Neural cell (in vitro differentiated cells): Measurements from ENCODE around the gene ANKRD10. TPM values are rescaled to one million over a fixed set of nuclear protein-coding genes. Genes with fewer than 3 reads are reported as not detected.

Source experiments
- H2AFZ ChIP-seq: fragments of 200-600, 300-800 bp; sonication (generic), shearing (Covaris generic); 2 replicates; pipeline ENCODE4 v1.6.0; 2014; ENCODE audit warnings: low read depth, mild to moderate bottlenecking, antibody characterized with exemption, low read length, moderate library complexity
- H3F3A ChIP-seq: fragments of 200-600 bp; shearing (Covaris generic); 2 replicates; pipeline ENCODE4 v1.6.1; 2016; ENCODE audit warnings: mild to moderate bottlenecking, moderate library complexity, mixed read lengths, antibody characterized with exemption, low read length; ENCODE audit not compliant: insufficient read depth, poor library complexity, severe bottlenecking
- H3K27ac ChIP-seq: fragments of 200-600, 300-800 bp; sonication (generic), shearing (Covaris generic); 2 replicates; pipeline ENCODE4 v1.5.1; 2014; ENCODE audit warnings: mild to moderate bottlenecking, low read length, moderate library complexity
- H3K27me3 ChIP-seq: fragments of 300-800, 200-600 bp; sonication (generic), shearing (Covaris generic); 2 replicates; pipeline ENCODE4 v1.6.0; 2014; ENCODE audit warnings: mild to moderate bottlenecking, low read depth, low read length, moderate library complexity; ENCODE audit not compliant: insufficient read depth
- H3K36me3 ChIP-seq: fragments of 300-800, 200-600 bp; sonication (generic), shearing (Covaris generic); 2 replicates; pipeline ENCODE4 v1.5.1; 2014; ENCODE audit warnings: mild to moderate bottlenecking, antibody characterized with exemption, low read length, moderate library complexity; ENCODE audit not compliant: insufficient read depth
- H3K4me2 ChIP-seq: fragments of 300-800, 200-600 bp; sonication (generic), shearing (Covaris generic); 2 replicates; pipeline ENCODE4 v1.6.0; 2014; ENCODE audit warnings: mild to moderate bottlenecking, low read length
- H3K4me3 ChIP-seq: fragments of 300-800, 200-600 bp; sonication (generic), shearing (Covaris generic); 2 replicates; pipeline ENCODE4 v1.5.1; 2014; ENCODE audit warnings: mild to moderate bottlenecking, low read length, moderate library complexity
- H3K79me2 ChIP-seq: fragments of 200-600 bp; shearing (Covaris generic); replicated peaks from 2 replicates; pipeline ENCODE4 v1.6.0; 2014; ENCODE audit warnings: mild to moderate bottlenecking, low read length, moderate library complexity; ENCODE audit not compliant: insufficient read depth
- H3K9ac ChIP-seq: fragments of 300-800, 200-600 bp; sonication (generic), shearing (Covaris generic); 2 replicates; pipeline ENCODE4 v1.6.1; 2016; ENCODE audit warnings: mild to moderate bottlenecking, low read length, mixed read lengths
- H3K9me2 ChIP-seq: fragments of 200-600 bp; shearing (Covaris generic); 2 replicates; pipeline ENCODE4 v1.6.1; 2016; ENCODE audit warnings: mild to moderate bottlenecking, low read length, mixed read lengths; ENCODE audit not compliant: insufficient read depth
- H3K9me3 ChIP-seq: fragments of 200-600, 300-800 bp; sonication (generic), shearing (Covaris generic); 2 replicates; pipeline ENCODE4 v1.6.1; 2016; ENCODE audit warnings: mild to moderate bottlenecking, mixed run types, low read length, moderate library complexity, mixed read lengths
- H4K20me1 ChIP-seq: fragments of 200-600 bp; shearing (Covaris generic); 2 replicates; pipeline ENCODE4 v1.6.1; 2016; ENCODE audit warnings: mild to moderate bottlenecking, mixed run types; ENCODE audit not compliant: insufficient read depth
- CTCF ChIP-seq: fragments of 450-650 bp; IDR thresholded peaks from 2 replicates; pipeline ENCODE4 v1.5.1; 2014; ENCODE audit warnings: antibody characterized with exemption, mild to moderate bottlenecking, moderate library complexity; ENCODE audit not compliant: poor library complexity, severe bottlenecking
- EP300 ChIP-seq: fragments of 450-650 bp; conservative IDR thresholded peaks from 2 replicates; pipeline ENCODE4 v1.6.1; 2014; ENCODE audit warnings: antibody characterized with exemption, mild to moderate bottlenecking, moderate library complexity; ENCODE audit not compliant: poor library complexity, severe bottlenecking
- EZH2 ChIP-seq: fragments of 200-600, 300-800 bp; shearing (Covaris generic), sonication (generic); IDR thresholded peaks from 2 replicates; pipeline ENCODE4 v1.6.1; 2014; ENCODE audit warnings: antibody characterized with exemption, low read length, borderline replicate concordance, mild to moderate bottlenecking; ENCODE audit not compliant: insufficient read depth, poor library complexity, severe bottlenecking
- MXI1 ChIP-seq: fragments of 450-650 bp; conservative IDR thresholded peaks from 2 replicates; pipeline ENCODE4 v1.6.1; 2014; ENCODE audit warnings: antibody characterized with exemption, mild to moderate bottlenecking; ENCODE audit not compliant: poor library complexity, severe bottlenecking
- POLR2AphosphoS5 ChIP-seq: IDR thresholded peaks from 2 replicates; pipeline ENCODE4 v1.6.1; 2012
- RAD21 ChIP-seq: fragments of 450-650 bp; conservative IDR thresholded peaks from 2 replicates; pipeline ENCODE4 v1.6.1; 2014; ENCODE audit warnings: antibody characterized with exemption, mild to moderate bottlenecking, moderate library complexity
- REST ChIP-seq: IDR thresholded peaks from 2 replicates; pipeline ENCODE4 v1.6.1; 2012; ENCODE audit warnings: borderline replicate concordance
- SMC3 ChIP-seq: fragments of 450-650 bp; conservative IDR thresholded peaks from 2 replicates; pipeline ENCODE4 v1.6.1; 2014; ENCODE audit warnings: antibody characterized with exemption, mild to moderate bottlenecking, moderate library complexity; ENCODE audit not compliant: poor library complexity
- TAF1 ChIP-seq: IDR thresholded peaks from 2 replicates; pipeline ENCODE4 v1.6.1; 2012; ENCODE audit warnings: low read depth
- polyA plus RNA-seq: library from polyadenylated mRNA; depleted of rRNA; stranded (reverse); fragments of >200 nt; gene quantifications from 2 replicates; pipeline ENCODE4 v1.2.3, GENCODE V29; 2014

The ANKRD10 gene
- polyA plus RNA-seq, 1 donor from 2014 or later = 564 TPM

GRCh38 chr13:110925023-110925612 lies 10.2 kb upstream of the ANKRD10 start:
- no peaks in the 10 kb centered on the region for H4K20me1 ChIP-seq
- H2AFZ ChIP-seq = no peak overlapping the region
- H3K4me2 ChIP-seq = no peak overlapping the region
- H3F3A ChIP-seq = no peaks in the 10 kb centered on the region
- TF ChIP-seq RAD21 = peak; percentile 75
- TF ChIP-seq POLR2AphosphoS5 = no peak
- no peak for TF ChIP-seq REST
- peak; percentile 69 for TF ChIP-seq CTCF
- no peak for TF ChIP-seq EZH2
- no peak for TF ChIP-seq MXI1
- no peak for TF ChIP-seq TAF1
- peak; percentile 78 for TF ChIP-seq SMC3
- no peak for TF ChIP-seq EP300
- no peaks in the 10 kb centered on the region for H3K36me3 ChIP-seq
- H3K27me3 ChIP-seq = no peaks in the 10 kb centered on the region
- no peaks in the 10 kb centered on the region for H3K9me2 ChIP-seq
- H3K79me2 ChIP-seq = no peaks in the 10 kb centered on the region
- H3K9me3 ChIP-seq = no peaks in the 10 kb centered on the region
- no peak overlapping the region for H3K9ac ChIP-seq
- H3K27ac ChIP-seq = no peak overlapping the region
- H3K4me3 ChIP-seq = no peak overlapping the region

- Histone ChIP-seq H4K20me1 (no peaks in the 10 kb centered on the region), H3K79me2 (no peaks in the 10 kb centered on the region), H3F3A (no peaks in the 10 kb centered on the region), H3K36me3 (no peaks in the 10 kb centered on the region), H3K27me3 (no peaks in the 10 kb centered on the region), H2AFZ (no peak overlapping the region), H3K9me3 (no peaks in the 10 kb centered on the region), H3K9me2 (no peaks in the 10 kb centered on the region), H3K27ac (no peak overlapping the region), H3K4me2 (no peak overlapping the region), H3K4me3 (no peak overlapping the region), H3K9ac (no peak overlapping the region)
- no peak for TF ChIP-seq POLR2AphosphoS5
- no peak for TF ChIP-seq REST
- no peak for TF ChIP-seq CTCF
- TF ChIP-seq SMC3 = no peak
These were observed 9.7 kb upstream of the ANKRD10 start for GRCh38 chr13:110924639-110924934.
